Stromal cell of bone marrow (primary cell): Measurements from ENCODE around the gene SLC28A1.
A peak's percentile ranks its signal among the peaks of the same experiment; 100 is the strongest.

Experiments used
- DNase-seq: peaks from one replicate; pipeline ENCODE4 v3.0.0-alpha.2; 2012; ENCODE audit warnings: low read depth

The SLC28A1 gene

GRCh38 chr15:84883916-84884781, at the start of gene SLC28A1:
Gene SLC28A1 (plus strand): TSS chr15:84884662. CDS start chr15:84887761, 3,099 bp downstream.
- DNase-seq, result no peak

- no peak for DNase-seq
Observed at GRCh38 chr15:84834969-84835368, 49.5 kb upstream of the SLC28A1 start.

- DNase-seq, result no peak
Observed at GRCh38 chr15:84835661-84836337, 48.7 kb upstream of the SLC28A1 start.

- DNase-seq, result no peak
Observed at GRCh38 chr15:84836844-84837243, 47.6 kb upstream of the SLC28A1 start.

- DNase-seq, result no peak
Observed at GRCh38 chr15:84839714-84840113, 44.7 kb upstream of the SLC28A1 start.

GRCh38 chr15:84840255-84840654, 44.2 kb upstream of the SLC28A1 start:
- no peak for DNase-seq

GRCh38 chr15:84840741-84841429, 43.6 kb upstream of the SLC28A1 start:
- DNase-seq, result peak; percentile 74

GRCh38 chr15:84842781-84843180, 41.7 kb upstream of the SLC28A1 start:
- DNase-seq, result no peak

GRCh38 chr15:84844964-84845363, 39.5 kb upstream of the SLC28A1 start:
- no peak for DNase-seq

- DNase-seq, result peak; percentile 33
Observed at GRCh38 chr15:84845631-84846030, 38.8 kb upstream of the SLC28A1 start.

GRCh38 chr15:84846269-84846668, 38.2 kb upstream of the SLC28A1 start:
- no peak for DNase-seq

GRCh38 chr15:84847382-84847781, 37.1 kb upstream of the SLC28A1 start:
- DNase-seq, result no peak

GRCh38 chr15:84852212-84852611, 32.2 kb upstream of the SLC28A1 start:
- no peak for DNase-seq

- no peak for DNase-seq
Observed at GRCh38 chr15:84855136-84855535, 29.3 kb upstream of the SLC28A1 start.

GRCh38 chr15:84855765-84856164, 28.7 kb upstream of the SLC28A1 start:
- no peak for DNase-seq

GRCh38 chr15:84856731-84857417, 27.6 kb upstream of the SLC28A1 start:
- no peak for DNase-seq

GRCh38 chr15:84857418-84858004, 27.0 kb upstream of the SLC28A1 start:
- no peak for DNase-seq

- no peak for DNase-seq
Observed at GRCh38 chr15:84858231-84858630, 26.2 kb upstream of the SLC28A1 start.

GRCh38 chr15:84859144-84859543, 25.3 kb upstream of the SLC28A1 start:
- DNase-seq, result no peak

GRCh38 chr15:84859651-84860050, 24.8 kb upstream of the SLC28A1 start:
- DNase-seq, result no peak

GRCh38 chr15:84861781-84862180, 22.7 kb upstream of the SLC28A1 start:
- DNase-seq, result no peak
